Measurements from ENCODE around the gene XPNPEP1. TPM values are rescaled to one million over a fixed set of nuclear protein-coding genes. Genes with fewer than 3 reads are reported as not detected.
A peak's percentile ranks its signal among the peaks of the same experiment; 100 is the strongest.

XPNPEP1 gene
- total RNA-seq, 4 donors from 2014 or later, result 77.1 to 239 (median 109) TPM

- peaks cover 12% of the 10 kb centered on the region for H3K36me3 ChIP-seq
- 96% methylated on average over 1 of the region's 1 CpG for WGBS
- no peaks in the 10 kb centered on the region for H3K27me3 ChIP-seq
- no peak for DNase-seq (ENCODE audit: low spot score in 2 of 2)
- H3K4me3 ChIP-seq, result no peak overlapping the region
- no peak for TF ChIP-seq POLR2A (IDR thresholded peaks at IDR 0.05)
- H3K9me3 ChIP-seq, result no peaks in the 10 kb centered on the region
- peaks cover 4% of the 10 kb centered on the region for H3K4me1 ChIP-seq
- H3K27ac ChIP-seq, result no peak overlapping the region
Measured at GRCh38 chr10:109859221-109859620, 64.1 kb downstream of the XPNPEP1 start.

GRCh38 chr10:109855746-109856145 lies 67.6 kb downstream of the XPNPEP1 start:
- H3K4me1 ChIP-seq, result peaks cover 6% of the 10 kb centered on the region
- H3K27me3 ChIP-seq, result no peaks in the 10 kb centered on the region
- no peak overlapping the region for H3K27ac ChIP-seq
- no peak for TF ChIP-seq POLR2AphosphoS5 (IDR thresholded peaks at IDR 0.05)
- no peaks in the 10 kb centered on the region for H3K36me3 ChIP-seq
- WGBS, result 92% methylated on average over 5 of the region's 5 CpGs
- H3K4me3 ChIP-seq, result no peak overlapping the region
- DNase-seq (ENCODE audit: low spot score in 2 of 2), result no peak
- no peaks in the 10 kb centered on the region for H3K9me3 ChIP-seq

- Histone ChIP-seq H3K36me3 (no peaks in the 10 kb centered on the region), H3K27ac (no peak overlapping the region), H3K9me3 (no peaks in the 10 kb centered on the region), H3K27me3 (no peaks in the 10 kb centered on the region), H3K4me3 (no peak overlapping the region), H3K4me1 (peaks cover 6% of the 10 kb centered on the region)
- no peak for DNase-seq (ENCODE audit: low spot score in 2 of 2)
- TF ChIP-seq CTCF (IDR thresholded peaks at IDR 0.05) (no peak), EP300 (IDR thresholded peaks at IDR 0.05) (no peak), POLR2A (IDR thresholded peaks at IDR 0.05) (no peak), POLR2AphosphoS5 (IDR thresholded peaks at IDR 0.05) (no peak)
- 90% methylated on average over 7 of the region's 7 CpGs for WGBS
Measured at GRCh38 chr10:109853921-109854320, 69.4 kb downstream of the XPNPEP1 start.

- no peak overlapping the region for H3K4me3 ChIP-seq
Measured at GRCh38 chr10:109852475-109853037, 70.8 kb downstream of the XPNPEP1 start.

GRCh38 chr10:109851616-109852474 lies 71.5 kb downstream of the XPNPEP1 start:
- no peaks in the 10 kb centered on the region for H3K27me3 ChIP-seq

More at GRCh38 chr10:109852475-109853037, 70.8 kb downstream of the XPNPEP1 start:
- Histone ChIP-seq H3K36me3 (no peaks in the 10 kb centered on the region), H3K4me1 (peaks cover 6% of the 10 kb centered on the region), H3K9me3 (no peaks in the 10 kb centered on the region), H3K27me3 (no peaks in the 10 kb centered on the region), H3K27ac (no peak overlapping the region)
- TF ChIP-seq POLR2A (IDR thresholded peaks at IDR 0.05), result no peak
- TF ChIP-seq CTCF (IDR thresholded peaks at IDR 0.05), result peak; percentile 28 to 89
- no peak for TF ChIP-seq POLR2AphosphoS5 (IDR thresholded peaks at IDR 0.05)
- no peak for TF ChIP-seq EP300 (IDR thresholded peaks at IDR 0.05)
- 11% methylated on average over 13 of the region's 13 CpGs for WGBS
- DNase-seq (ENCODE audit: low spot score in 2 of 2), result peak; percentile 77 to 84

More at GRCh38 chr10:109851616-109852474, 71.5 kb downstream of the XPNPEP1 start:
- peaks cover 6% of the 10 kb centered on the region for H3K4me1 ChIP-seq
- DNase-seq (ENCODE audit: low spot score in 2 of 2), result no peak
- WGBS, result 48% methylated on average over 10 of the region's 10 CpGs
- H3K36me3 ChIP-seq, result no peaks in the 10 kb centered on the region
- no peak overlapping the region for H3K4me3 ChIP-seq
- no peak overlapping the region for H3K27ac ChIP-seq
- no peaks in the 10 kb centered on the region for H3K9me3 ChIP-seq
- TF ChIP-seq POLR2A (IDR thresholded peaks at IDR 0.05), result no peak
- no peak for TF ChIP-seq CTCF (IDR thresholded peaks at IDR 0.05)
- TF ChIP-seq POLR2AphosphoS5 (IDR thresholded peaks at IDR 0.05), result no peak
- no peak for TF ChIP-seq EP300 (IDR thresholded peaks at IDR 0.05)
